B cell (primary cell): ENCODE results near the gene CGNL1.

Source experiments
- CTCF ChIP-seq: fragments of 200-600 bp; IDR thresholded peaks from one replicate; pipeline ENCODE4 v1.8.0; 2022; ENCODE audit warnings: antibody characterized with exemption, mild to moderate bottlenecking
- EZH2 ChIP-seq: IDR thresholded peaks from 2 replicates; pipeline ENCODE4 v1.6.1; 2012; ENCODE audit warnings: borderline replicate concordance, low read depth, mild to moderate bottlenecking, moderate library complexity, low read length; ENCODE audit not compliant: insufficient read depth, poor library complexity, severe bottlenecking

GRCh38 chr15:57477736-57478522, 101.6 kb downstream of the CGNL1 start:
- no peak for TF ChIP-seq CTCF
- no peak for TF ChIP-seq EZH2
